H1 (cell line): ENCODE data around the gene TBC1D2B. TPM values are rescaled to one million over a fixed set of nuclear protein-coding genes. Genes with fewer than 3 reads are reported as not detected.

Experiments used
- CTCF ChIA-PET: fragments of 300-600 bp; sonication (Branson Sonifier 250); formaldehyde crosslinking; loops from one replicate; lab custom pipeline; 2021; ENCODE audit not compliant: partially characterized antibody; lab: Charles Lee
- POLR2A ChIA-PET: fragments of 300-600 bp; sonication (Branson Sonifier 250); formaldehyde crosslinking; loops from one replicate; lab custom pipeline; 2021; ENCODE audit warnings: inconsistent platforms; ENCODE audit not compliant: partially characterized antibody; lab: Charles Lee
- DNase-seq, 2 experiments: peaks; one replicate each; pipeline versions ENCODE4 v3.0.0 to v3.0.0-alpha.2; 2010 to 2022; ENCODE audit warnings: low spot score in 2 of 2, low read depth in 1 of 2, mixed read lengths in 1 of 2
- FAIRE-seq: peaks from 2 replicates; lab custom pipeline; 2011; peaks lifted over from hg19 to GRCh38; lab: Jason Lieb, UNC
- H2AFZ ChIP-seq: 2 replicates; pipeline ENCODE4 v1.8.1; 2012; ENCODE audit warnings: low read length, inconsistent platforms
- H2AK5ac ChIP-seq: 2 replicates; pipeline ENCODE4 v1.6.1; 2013; ENCODE audit warnings: low read depth, low read length
- H2BK120ac ChIP-seq: replicated peaks from 2 replicates; pipeline ENCODE3; 2013; ENCODE audit warnings: low read depth, low read length, inconsistent platforms
- H2BK12ac ChIP-seq: 2 replicates; pipeline ENCODE4 v1.6.1; 2013; ENCODE audit warnings: low read depth, low read length
- H2BK15ac ChIP-seq: 2 replicates; pipeline ENCODE4 v1.6.1; 2013; ENCODE audit warnings: low read length
- H2BK20ac ChIP-seq: 2 replicates; pipeline ENCODE4 v1.6.1; 2013; ENCODE audit warnings: low read length
- H2BK5ac ChIP-seq: 2 replicates; pipeline ENCODE4 v1.6.1; 2013; ENCODE audit warnings: low read depth, low read length
- H3K14ac ChIP-seq: 2 replicates; pipeline ENCODE4 v1.6.1; 2013; ENCODE audit warnings: inconsistent platforms; ENCODE audit not compliant: insufficient read length
- H3K18ac ChIP-seq: 2 replicates; pipeline ENCODE4 v1.6.1; 2013; ENCODE audit warnings: low read length; ENCODE audit errors: extremely low read depth
- H3K23ac ChIP-seq: 2 replicates; pipeline ENCODE4 v1.6.1; 2013; ENCODE audit warnings: inconsistent platforms; ENCODE audit not compliant: insufficient read length
- H3K23me2 ChIP-seq: 2 replicates; pipeline ENCODE4 v1.6.1; 2013; ENCODE audit warnings: low read depth, low read length
- H3K27ac ChIP-seq: 2 replicates; pipeline ENCODE4 v1.6.1; 2011; ENCODE audit warnings: low read depth, low read length, inconsistent platforms
- H3K27me3 ChIP-seq, 4 experiments: replicated peaks in 1 of 4; 1 replicate in 1 of 4; 2 replicates in 3 of 4; pipeline versions ENCODE4 v1.6.1 to v1.8.1; 2011 to 2013; ENCODE audit warnings: low read length in 3 of 4, mild to moderate bottlenecking in 3 of 4, inconsistent platforms in 2 of 4, mixed read lengths in 2 of 4, moderate library complexity in 1 of 4; ENCODE audit not compliant: control insufficient read depth in 3 of 4, insufficient read depth in 3 of 4; ENCODE audit errors: extremely low read depth in 1 of 4
- H3K36me3 ChIP-seq, 4 experiments: 2 replicates each; pipeline versions ENCODE4 v1.6.1 to v1.8.1; 2011 to 2013; ENCODE audit warnings: mild to moderate bottlenecking in 4 of 4, low read length in 3 of 4, moderate library complexity in 2 of 4, control low read depth in 1 of 4, inconsistent platforms in 1 of 4; ENCODE audit not compliant: insufficient read depth in 4 of 4, control insufficient read depth in 2 of 4
- H3K4ac ChIP-seq: replicated peaks from 2 replicates; pipeline ENCODE3; 2013; ENCODE audit warnings: low read length, low read depth, mixed read lengths, inconsistent platforms; ENCODE audit not compliant: insufficient read length
- H3K4me1 ChIP-seq, 4 experiments: replicated peaks in 1 of 4; 1 replicate in 1 of 4; 2 replicates in 3 of 4; pipeline versions ENCODE4 v1.6.1 to v1.8.1; 2011 to 2013; ENCODE audit warnings: low read length in 3 of 4, inconsistent platforms in 2 of 4, mixed read lengths in 1 of 4; ENCODE audit not compliant: insufficient read depth in 4 of 4, control insufficient read depth in 3 of 4
- H3K4me2 ChIP-seq, 2 experiments: 2 replicates each; pipeline versions ENCODE4 v1.6.1 to v1.8.1; 2011 to 2013; ENCODE audit warnings: low read depth in 2 of 2, low read length in 2 of 2, control low read depth in 1 of 2, inconsistent platforms in 1 of 2, mild to moderate bottlenecking in 1 of 2; ENCODE audit not compliant: insufficient read depth in 1 of 2
- H3K4me3 ChIP-seq, 4 experiments: fragments of 200-600, 300-600 bp in 1 of 4; sonication (generic), shearing (Covaris generic), sonication (Bioruptor Twin) in 1 of 4; 2 replicates each; pipeline versions ENCODE4 v1.5.1 to v1.8.1; 2011 to 2016; ENCODE audit warnings: low read length in 4 of 4, low read depth in 3 of 4, control low read depth in 2 of 4, inconsistent platforms in 2 of 4, mild to moderate bottlenecking in 2 of 4, mixed read lengths in 1 of 4, moderate library complexity in 1 of 4; ENCODE audit not compliant: insufficient read depth in 2 of 4; ENCODE audit errors: extremely low read depth in 1 of 4
- H3K56ac ChIP-seq: replicated peaks from 2 replicates; pipeline ENCODE3; 2013; ENCODE audit warnings: low read depth, mild to moderate bottlenecking, mixed read lengths, low read length, inconsistent platforms; ENCODE audit not compliant: insufficient read length
- H3K79me1 ChIP-seq: 2 replicates; pipeline ENCODE4 v1.6.1; 2013; ENCODE audit warnings: low read depth, low read length, control low read depth
- H3K79me2 ChIP-seq, 2 experiments: 2 replicates each; pipeline versions ENCODE4 v1.6.1 to v1.8.1; 2012 to 2013; ENCODE audit warnings: low read length in 2 of 2, mild to moderate bottlenecking in 2 of 2, inconsistent platforms in 1 of 2; ENCODE audit not compliant: insufficient read depth in 2 of 2, control insufficient read depth in 1 of 2
- H3K9ac ChIP-seq, 4 experiments: replicated peaks in 1 of 4; 1 replicate in 1 of 4; 2 replicates in 3 of 4; pipeline versions ENCODE4 v1.6.1 to v1.8.1; 2011 to 2013; ENCODE audit warnings: low read depth in 3 of 4, low read length in 3 of 4, control low read depth in 2 of 4, mild to moderate bottlenecking in 2 of 4, moderate library complexity in 2 of 4, inconsistent platforms in 1 of 4; ENCODE audit errors: extremely low read depth in 1 of 4
- H3K9me3 ChIP-seq, 2 experiments: 2 replicates each; pipeline versions ENCODE4 v1.6.1 to v1.8.1; 2012 to 2013; ENCODE audit warnings: mild to moderate bottlenecking in 2 of 2, moderate library complexity in 2 of 2, control low read depth in 1 of 2, inconsistent platforms in 1 of 2, low read depth in 1 of 2, low read length in 1 of 2, mixed read lengths in 1 of 2; ENCODE audit not compliant: insufficient read depth in 2 of 2
- H4K20me1 ChIP-seq, 2 experiments: replicated peaks in 1 of 2; 2 replicates each; pipeline versions ENCODE3 to v1.8.1; 2011 to 2013; ENCODE audit warnings: inconsistent platforms in 2 of 2, low read length in 2 of 2, mild to moderate bottlenecking in 1 of 2; ENCODE audit not compliant: insufficient read depth in 2 of 2, control insufficient read depth in 1 of 2
- H4K5ac ChIP-seq: 2 replicates; pipeline ENCODE4 v1.6.1; 2013; ENCODE audit warnings: low read length, low read depth, mixed read lengths, inconsistent platforms; ENCODE audit not compliant: insufficient read length
- H4K8ac ChIP-seq: 2 replicates; pipeline ENCODE4 v1.8.0; 2013; ENCODE audit warnings: mild to moderate bottlenecking, moderate library complexity, low read length, inconsistent platforms; ENCODE audit not compliant: insufficient read depth; ENCODE audit errors: extremely low read depth
- H4K91ac ChIP-seq: replicated peaks from 2 replicates; pipeline ENCODE3; 2013; ENCODE audit warnings: low read length, mixed read lengths, inconsistent platforms; ENCODE audit not compliant: insufficient read length
- BACH1 ChIP-seq: IDR thresholded peaks from 2 replicates; pipeline ENCODE4 v1.6.1; 2012; ENCODE audit warnings: low read length, improper control_type of control experiment
- CBX8 ChIP-seq: fragments of 300-800, 300-1000 bp; sonication (generic); IDR thresholded peaks from 2 replicates; pipeline ENCODE4 v1.7.1; 2016; ENCODE audit warnings: low read depth, low read length, borderline replicate concordance
- CHD2 ChIP-seq: IDR thresholded peaks from 2 replicates; pipeline ENCODE4 v1.6.1; 2012; ENCODE audit warnings: low read length, improper control_type of control experiment
- CTBP2 ChIP-seq: IDR thresholded peaks from 2 replicates; pipeline ENCODE4 v1.7.0; 2011; ENCODE audit warnings: borderline replicate concordance, mild to moderate bottlenecking, moderate library complexity, mixed read lengths, low read length; ENCODE audit not compliant: insufficient read depth, insufficient read length
- E2F6 ChIP-seq: IDR thresholded peaks from 2 replicates; pipeline ENCODE4 v1.6.1; 2012; ENCODE audit warnings: inconsistent platforms
- EGR1 ChIP-seq: IDR thresholded peaks from 2 replicates; pipeline ENCODE4 v1.6.1; 2011; ENCODE audit warnings: low read depth, low read length, borderline replicate concordance
- JUN ChIP-seq: IDR thresholded peaks from 2 replicates; pipeline ENCODE4 v1.6.1; 2011; ENCODE audit warnings: low read depth, mild to moderate bottlenecking, improper control_type of control experiment, low read length
- JUND ChIP-seq: IDR thresholded peaks from 2 replicates; pipeline ENCODE4 v1.6.1; 2011; ENCODE audit warnings: mild to moderate bottlenecking, improper control_type of control experiment, low read length
- POLR2AphosphoS5 ChIP-seq: IDR thresholded peaks from 2 replicates; pipeline ENCODE4 v1.6.1; 2011; ENCODE audit warnings: low read depth, low read length
- POU5F1 ChIP-seq: IDR thresholded peaks from 2 replicates; pipeline ENCODE4 v1.6.1; 2011; ENCODE audit warnings: low read depth, mild to moderate bottlenecking, low read length, moderate library complexity
- RBBP5 ChIP-seq: IDR thresholded peaks from 2 replicates; pipeline ENCODE4 v1.7.1; 2012; ENCODE audit warnings: low read depth, mild to moderate bottlenecking, inconsistent platforms, low read length, moderate library complexity, borderline replicate concordance
- RXRA ChIP-seq: IDR thresholded peaks from 2 replicates; pipeline ENCODE4 v1.6.1; 2011; ENCODE audit warnings: low read depth, mild to moderate bottlenecking, low read length, moderate library complexity; ENCODE audit not compliant: insufficient read depth
- SP2 ChIP-seq: IDR thresholded peaks from 2 replicates; pipeline ENCODE4 v1.6.1; 2012; ENCODE audit warnings: mild to moderate bottlenecking, low read length, inconsistent platforms
- SRF ChIP-seq: IDR thresholded peaks from 2 replicates; pipeline ENCODE4 v1.6.1; 2011; ENCODE audit warnings: mild to moderate bottlenecking, low read depth, low read length, moderate library complexity
- WGBS, 2 experiments: shearing (Covaris generic) in 1 of 2; methylation state at CpG; one replicate each; pipeline versions ENCODE4 v1.1.6 to v1.1.7; 2013 to 2015; ENCODE audit warnings: low lambda C conversion rate in 2 of 2, mixed read lengths in 2 of 2, inconsistent platforms in 1 of 2, low coverage in 1 of 2, missing lambda C conversion rate in 1 of 2; ENCODE audit not compliant: insufficient replicate concordance in 2 of 2, insufficient coverage in 1 of 2, insufficient read length in 1 of 2; ENCODE audit errors: extremely low coverage in 1 of 2, missing lambda C conversion rate in 1 of 2; 5-methylcytosine and 5-hydroxymethylcytosine counted together
- polyA plus RNA-seq, 7 experiments: library from polyadenylated mRNA; depleted of rRNA in 3 of 7; stranded (reverse) in 5 of 7; unstranded in 2 of 7; fragments of >200 nt in 5 of 7; fragments of 200-250 nt in 2 of 7; gene quantifications; 1 replicate in 5 of 7; 2 replicates in 1 of 7; 4 replicates in 1 of 7; pipeline versions ENCODE4 v1.2.1 to v1.2.3, GENCODE V29; 2011 to 2013; ENCODE audit warnings: missing spikeins in 2 of 7, mixed read lengths in 2 of 7
- total RNA-seq: library from RNA; stranded (reverse); fragmentation: NEBNext Ultra II Directional; extraction: Animal tissue kit (Norgen Biotek cat#: 25700); gene quantifications from 2 replicates; pipeline ENCODE4 v1.2.1, GENCODE V29; 2021

TBC1D2B gene
- total and polyA plus RNA-seq, 2 of the 8 experiments (the other 6 are each of a cell fraction or from before 2014, with no cell fraction given), result 11.9 to 19.5 TPM

GRCh38 chr15:78084449-78084750 is 6.9 kb upstream of the TBC1D2B start:
- H2BK120ac ChIP-seq, result no peak overlapping the region
- 93% methylated on average over 5 of the region's 5 CpGs; no CpG with 5 or more reads in 1 of the 2 experiments for WGBS, 2 experiments
- no peak for FAIRE-seq
- H3K36me3 ChIP-seq, result no peaks in the 10 kb centered on the region
- H4K8ac ChIP-seq, result 0 out of 2 replicates have a peak overlapping the region, but pooled peaks have one; percentile 11
- no peaks in the 10 kb centered on the region for H3K23me2 ChIP-seq
- H4K20me1 ChIP-seq, result no peaks in the 10 kb centered on the region
- no peak overlapping the region for H4K91ac ChIP-seq
- H3K4ac ChIP-seq, result no peak overlapping the region
- no peak for DNase-seq
- H2AFZ ChIP-seq, result no peak overlapping the region
- no peak overlapping the region for H3K23ac ChIP-seq
- H3K4me1 ChIP-seq, result 0 out of 7 replicates have a peak, but pooled peaks cover 0 to 4% (median 0%) of the 10 kb centered on the region in 4 experiments
- no peak overlapping the region for H3K56ac ChIP-seq
- no peak overlapping the region for H3K4me3 ChIP-seq
- H3K27me3 ChIP-seq, result no peaks in the 10 kb centered on the region; a peak in 1 of 7 replicates
- ChIA-PET CTCF (interaction anchor here (0.9 to 3.3 kb wide), 7 partner anchors 9 to 88 kb away, joined by 3 to 19 read pairs (median 5); no protein-coding TSS in a partner anchor), POLR2A (interaction anchor here (1.4 kb wide), 1 partner anchor 17 kb away, joined by 5 read pairs; no protein-coding TSS in a partner anchor)
- no peak overlapping the region for H2BK20ac ChIP-seq
- no peak overlapping the region for H2BK15ac ChIP-seq
- no peak overlapping the region for H3K9ac ChIP-seq
- no peak overlapping the region for H3K18ac ChIP-seq
- no peak overlapping the region for H3K14ac ChIP-seq
- H2BK12ac ChIP-seq, result no peak overlapping the region
- no peaks in the 10 kb centered on the region for H3K79me2 ChIP-seq
- H2BK5ac ChIP-seq, result no peak overlapping the region
- no peak overlapping the region for H4K5ac ChIP-seq
- no peaks in the 10 kb centered on the region for H3K9me3 ChIP-seq
- no peak overlapping the region for H3K27ac ChIP-seq
- H3K79me1 ChIP-seq, result no peaks in the 10 kb centered on the region
- no peak overlapping the region for H2AK5ac ChIP-seq
- no peak overlapping the region for H3K4me2 ChIP-seq
- TF ChIP-seq BACH1 (no peak), EGR1 (no peak), E2F6 (no peak), POLR2AphosphoS5 (no peak), RXRA (no peak), SP2 (no peak), SRF (no peak), CTBP2 (no peak), CBX8 (no peak), JUND (no peak), RBBP5 (no peak), JUN (no peak), CHD2 (no peak), POU5F1 (no peak)
